Cerebellar cortex (tissue), 1 donor: ENCODE results near the gene SH3PXD2A.

ENCODE experiments used
- DNase-seq: peaks from one replicate; pipeline ENCODE4 v3.0.0-alpha.2; 2015; ENCODE audit warnings: low spot score

SH3PXD2A gene

DNA sequence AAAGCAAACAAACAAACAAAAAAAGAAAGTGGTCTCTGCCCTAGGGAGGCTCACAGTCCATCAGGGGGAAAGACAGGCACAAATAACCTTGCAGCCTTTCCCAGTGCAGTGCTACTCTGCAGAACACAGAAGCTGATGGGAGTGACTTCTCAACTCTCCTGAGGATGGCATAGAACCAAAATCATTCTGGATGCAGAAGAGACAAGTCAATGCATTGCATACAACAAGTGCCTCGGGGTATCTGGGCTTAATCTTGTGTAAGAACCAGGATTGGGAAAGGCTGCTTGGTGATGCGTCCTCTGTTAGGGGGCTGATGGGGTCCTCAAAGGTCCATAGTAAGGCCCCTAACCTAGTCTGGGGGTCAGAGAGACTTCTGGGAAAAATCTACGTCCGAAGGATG, 293.0 kb downstream of the SH3PXD2A start:
- DNase-seq: no peak

GRCh38 chr10:103560886-103561285, 294.5 kb downstream of the SH3PXD2A start:
- DNase-seq: no peak

GRCh38 chr10:103559776-103560175, 295.6 kb downstream of the SH3PXD2A start:
- no peak for DNase-seq

DNA sequence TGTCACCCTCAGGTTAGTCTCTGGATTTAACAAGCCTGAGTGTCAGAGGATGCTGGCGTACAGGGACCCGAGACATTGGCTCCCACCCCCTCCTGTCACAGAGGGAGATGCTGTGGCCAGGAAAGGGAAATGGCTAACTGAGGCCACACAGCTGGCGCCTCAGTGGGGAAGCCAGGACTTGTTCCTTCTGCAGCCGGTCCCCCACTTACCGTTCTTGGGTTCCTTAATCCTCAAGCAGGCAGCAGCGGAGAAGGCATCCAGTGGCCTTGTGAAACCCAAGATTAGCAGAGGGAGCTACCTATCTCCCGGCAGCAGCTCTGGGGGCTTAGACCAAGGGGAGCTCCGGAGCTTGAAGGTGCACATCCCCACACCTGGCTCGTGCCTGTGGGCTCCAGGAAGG, 296.5 kb downstream of the SH3PXD2A start:
- DNase-seq: no peak

GRCh38 chr10:103557455-103557854, 297.9 kb downstream of the SH3PXD2A start:
- DNase-seq: no peak

DNA sequence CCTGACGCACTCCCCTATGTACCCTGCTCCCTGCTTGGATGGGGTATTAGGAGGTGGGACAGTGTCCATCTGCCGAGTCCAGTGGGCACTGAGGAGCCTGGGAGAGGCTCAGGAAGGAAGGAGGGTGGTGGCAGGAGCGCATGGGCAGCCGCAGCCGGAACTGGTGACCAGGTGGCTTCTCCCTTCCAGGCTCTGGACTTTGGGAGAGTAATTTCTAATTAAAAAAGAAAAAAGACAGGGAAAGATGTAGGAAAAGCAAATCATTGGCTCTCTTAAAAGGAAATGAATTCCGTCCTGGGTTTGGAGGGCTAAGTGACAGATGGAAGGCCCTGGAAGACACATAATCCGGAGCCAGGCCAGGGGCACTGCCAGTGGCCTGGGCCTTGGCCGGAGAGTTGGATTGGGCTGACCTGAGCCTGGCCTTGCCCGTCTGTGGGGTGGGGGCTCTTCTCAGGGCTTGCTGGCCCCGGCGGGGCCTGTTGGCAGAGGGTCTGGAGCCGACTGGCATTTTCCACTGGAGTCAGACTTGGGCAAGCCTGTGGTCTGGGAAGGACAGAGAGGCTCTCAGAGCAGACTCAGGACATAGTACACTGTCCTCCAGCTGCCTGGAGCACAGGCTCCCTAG, 298.9 kb downstream of the SH3PXD2A start:
- peak; percentile 90 for DNase-seq

DNA sequence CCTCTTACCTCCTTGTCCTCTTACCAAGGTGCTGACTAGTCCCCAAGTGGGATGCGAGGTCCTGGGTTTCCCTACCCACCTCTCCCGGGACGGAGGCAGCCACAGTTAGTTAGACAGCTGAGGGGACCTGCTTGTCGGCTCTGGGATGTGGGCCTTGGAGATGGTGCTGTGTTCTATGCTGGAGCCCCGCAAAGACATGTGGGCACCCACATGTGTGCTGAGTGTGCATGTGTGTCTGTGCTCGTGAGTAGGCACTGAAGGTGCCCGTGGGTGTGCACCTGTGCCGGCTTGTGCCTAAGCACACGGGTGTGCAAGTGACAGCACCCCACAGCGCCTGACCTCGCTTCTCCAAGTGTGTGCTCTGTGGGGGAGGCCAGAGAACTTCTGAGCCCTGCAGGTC, 299.7 kb downstream of the SH3PXD2A start:
- DNase-seq: no peak

DNA sequence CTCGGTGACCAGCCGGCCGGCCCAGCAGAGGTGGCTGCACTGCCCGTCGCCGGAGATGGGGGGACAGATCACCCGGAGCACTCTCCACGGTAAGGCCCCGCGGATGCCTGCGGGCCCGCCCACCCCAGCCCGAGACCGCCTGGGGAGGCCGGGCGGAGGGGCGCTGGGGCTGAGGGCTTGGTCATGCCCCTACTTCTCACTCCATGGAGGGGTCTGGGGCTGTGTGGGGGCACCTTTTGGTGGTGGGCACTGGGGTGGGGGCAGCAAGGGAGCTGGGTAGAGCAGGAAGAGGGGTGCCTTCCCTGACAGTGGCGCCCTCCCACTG, 300.1 kb downstream of the SH3PXD2A start:
- no peak for DNase-seq

- peak; percentile 81 for DNase-seq
These were observed 300.7 kb downstream of the SH3PXD2A start for GRCh38 chr10:103554488-103555324.

DNA sequence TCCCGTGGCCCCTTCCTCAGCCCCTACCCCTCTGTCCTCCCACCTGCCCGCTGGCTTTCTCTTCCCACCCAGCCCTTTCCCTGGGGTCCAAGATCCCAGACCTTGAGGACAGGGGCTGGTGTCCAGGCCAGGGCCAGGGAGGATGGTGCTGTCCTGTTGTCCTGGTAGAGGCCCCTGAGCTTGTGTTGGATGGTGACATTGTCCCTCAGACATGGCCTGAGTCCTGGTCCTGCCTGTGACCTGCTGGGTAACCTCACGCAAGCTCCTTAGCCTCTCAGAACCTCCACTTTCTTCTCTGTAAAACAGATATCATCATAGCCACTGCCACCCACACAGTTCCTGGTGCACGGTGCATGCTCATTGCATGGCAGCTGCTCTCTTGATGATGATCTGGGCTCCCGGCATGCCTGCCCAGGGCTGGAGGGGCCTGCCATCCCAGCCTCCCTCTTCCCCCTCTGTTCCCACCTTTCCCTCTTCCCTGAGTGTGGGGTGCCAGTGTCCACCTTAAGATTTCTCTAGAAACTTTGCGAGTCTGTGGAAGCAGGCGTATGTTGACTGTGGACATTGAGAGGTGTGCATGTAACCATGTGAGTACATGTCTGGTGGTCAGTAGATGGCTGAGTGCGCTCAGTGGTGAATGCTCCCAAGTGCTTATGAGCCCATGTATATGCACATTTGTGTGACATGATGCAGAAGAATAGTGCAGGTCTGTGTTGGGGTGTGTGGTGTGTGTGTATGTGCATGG, 301.5 kb downstream of the SH3PXD2A start:
- no peak for DNase-seq

- no peak for DNase-seq
These were observed 302.3 kb downstream of the SH3PXD2A start for GRCh38 chr10:103552856-103553742.

- no peak for DNase-seq
These were observed 303.5 kb downstream of the SH3PXD2A start for GRCh38 chr10:103551619-103552602.

DNA sequence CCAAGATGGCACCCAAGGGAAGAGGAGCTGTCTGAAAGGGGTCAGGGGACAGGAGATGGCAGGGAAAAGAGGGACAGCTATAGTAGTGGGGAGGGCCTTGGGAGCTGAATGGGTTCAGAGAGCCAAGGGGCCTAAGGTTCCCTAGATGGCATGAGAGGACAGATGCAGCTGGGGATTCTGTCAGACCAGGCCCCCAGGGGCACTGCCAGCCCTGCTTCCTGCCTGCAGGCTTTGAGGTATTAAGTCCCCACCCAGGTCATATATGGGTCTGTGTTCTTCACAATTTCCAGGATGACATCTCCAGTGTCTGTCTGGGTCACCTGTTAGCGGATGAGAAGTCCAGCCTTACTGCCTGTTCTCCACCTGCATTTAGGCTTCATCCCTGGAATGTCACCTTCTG, 305.1 kb downstream of the SH3PXD2A start:
- DNase-seq: no peak

- DNase-seq: no peak
These were observed 306.1 kb downstream of the SH3PXD2A start for GRCh38 chr10:103549349-103549685.

- DNase-seq: peak; percentile 93
These were observed 306.6 kb downstream of the SH3PXD2A start for GRCh38 chr10:103548581-103549348.

DNA sequence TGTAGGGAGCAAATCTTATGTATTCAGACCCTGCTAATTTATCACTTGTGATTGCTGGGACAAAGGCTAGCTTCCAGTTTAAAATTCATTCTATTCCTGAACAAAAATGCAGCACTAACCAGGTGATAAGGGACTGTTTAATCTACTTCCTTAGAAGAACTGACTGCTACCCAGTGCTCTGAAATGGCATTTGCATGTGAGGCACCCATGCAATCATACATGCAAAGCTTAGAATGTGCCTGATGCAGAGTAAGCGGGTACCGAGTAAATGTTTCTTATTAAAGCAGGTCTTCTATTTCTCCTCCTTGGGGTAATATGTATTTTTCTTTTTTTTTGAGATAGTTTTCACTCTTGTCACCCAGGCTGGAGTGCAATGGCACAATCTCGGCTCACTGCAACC, 307.4 kb downstream of the SH3PXD2A start:
- no peak for DNase-seq

DNA sequence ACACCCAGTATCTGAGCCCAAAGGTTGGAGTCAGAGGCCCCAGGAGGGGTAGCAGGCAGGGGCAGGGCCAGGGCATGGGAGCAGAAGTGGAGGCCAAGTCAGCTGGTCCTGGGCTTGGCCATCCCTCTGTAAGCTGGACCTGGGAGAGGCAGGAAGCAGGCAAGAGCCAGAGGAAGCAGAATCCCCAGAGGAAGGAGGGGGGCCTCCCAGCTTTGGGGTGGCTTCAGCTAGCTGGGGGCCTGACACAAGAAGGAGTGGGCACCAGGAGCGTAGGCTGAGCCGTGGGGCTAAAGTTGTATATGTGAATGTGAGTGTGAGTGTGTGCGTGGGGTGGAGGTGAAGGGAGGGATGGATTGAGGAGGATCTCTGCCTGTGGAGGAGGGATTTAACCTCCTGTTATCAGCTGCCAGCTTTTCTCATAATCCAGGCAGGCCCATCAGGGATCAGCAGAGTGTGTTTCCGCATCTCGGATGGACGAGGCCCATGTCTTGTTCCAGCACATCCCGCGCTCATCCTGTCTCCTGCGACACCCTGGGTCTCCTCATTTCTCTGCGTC, 307.9 kb downstream of the SH3PXD2A start:
- peak; percentile 81 for DNase-seq

GRCh38 chr10:103546401-103546800, 309.0 kb downstream of the SH3PXD2A start:
- DNase-seq: no peak

DNA sequence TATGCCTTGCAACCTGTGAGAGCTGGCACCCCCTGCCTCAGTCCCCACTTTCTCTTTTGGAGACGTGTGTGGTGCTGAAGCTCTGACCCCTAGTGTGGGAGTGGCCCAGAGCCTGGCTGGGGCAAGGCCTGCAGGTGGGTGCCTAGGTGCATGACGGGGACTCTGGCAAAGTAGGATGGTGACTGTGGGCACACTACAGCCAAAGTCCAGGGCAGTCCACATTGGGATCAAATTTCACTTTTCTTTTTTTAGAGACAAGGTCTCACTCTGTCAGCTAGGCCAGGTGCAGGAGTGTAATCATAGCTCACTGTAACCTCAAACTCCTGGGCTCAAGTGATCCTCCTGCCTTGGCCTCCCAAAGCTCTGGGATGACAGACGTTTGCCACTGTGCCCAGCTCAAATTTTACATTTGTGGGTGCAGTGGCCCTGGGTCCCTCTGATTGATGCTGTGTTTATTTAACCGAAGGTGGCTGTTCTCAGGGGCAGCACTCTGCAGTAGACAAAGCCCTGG, 309.6 kb downstream of the SH3PXD2A start:
- DNase-seq: no peak

DNA sequence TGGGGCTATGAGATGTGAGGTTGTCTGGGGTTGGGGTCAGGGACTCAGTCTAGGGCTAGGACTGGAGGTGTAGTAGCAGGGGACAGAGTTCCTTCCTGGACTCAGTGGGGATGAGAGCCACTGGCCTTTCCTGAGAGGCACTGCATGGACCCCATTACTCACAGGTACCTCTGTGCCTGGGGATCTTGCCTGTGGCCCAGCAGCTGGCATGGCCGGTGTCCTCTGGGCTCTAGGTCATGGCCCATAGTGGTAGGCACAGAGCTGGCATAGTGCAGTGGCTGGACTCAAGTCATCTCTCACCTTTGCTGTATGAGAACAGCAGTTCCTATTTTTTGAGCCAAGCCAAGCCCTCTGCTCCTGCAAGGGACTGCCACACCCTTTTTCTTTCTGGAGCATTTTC, 310.0 kb downstream of the SH3PXD2A start:
- DNase-seq: no peak
